ENCODE results near the gene RUFY2.
"Not testable (repeated sequence)": the region's sequence is repeated elsewhere in the genome, so short reads cannot be mapped to it uniquely, and the experiment has no call there.

RUFY2 gene

DNA sequence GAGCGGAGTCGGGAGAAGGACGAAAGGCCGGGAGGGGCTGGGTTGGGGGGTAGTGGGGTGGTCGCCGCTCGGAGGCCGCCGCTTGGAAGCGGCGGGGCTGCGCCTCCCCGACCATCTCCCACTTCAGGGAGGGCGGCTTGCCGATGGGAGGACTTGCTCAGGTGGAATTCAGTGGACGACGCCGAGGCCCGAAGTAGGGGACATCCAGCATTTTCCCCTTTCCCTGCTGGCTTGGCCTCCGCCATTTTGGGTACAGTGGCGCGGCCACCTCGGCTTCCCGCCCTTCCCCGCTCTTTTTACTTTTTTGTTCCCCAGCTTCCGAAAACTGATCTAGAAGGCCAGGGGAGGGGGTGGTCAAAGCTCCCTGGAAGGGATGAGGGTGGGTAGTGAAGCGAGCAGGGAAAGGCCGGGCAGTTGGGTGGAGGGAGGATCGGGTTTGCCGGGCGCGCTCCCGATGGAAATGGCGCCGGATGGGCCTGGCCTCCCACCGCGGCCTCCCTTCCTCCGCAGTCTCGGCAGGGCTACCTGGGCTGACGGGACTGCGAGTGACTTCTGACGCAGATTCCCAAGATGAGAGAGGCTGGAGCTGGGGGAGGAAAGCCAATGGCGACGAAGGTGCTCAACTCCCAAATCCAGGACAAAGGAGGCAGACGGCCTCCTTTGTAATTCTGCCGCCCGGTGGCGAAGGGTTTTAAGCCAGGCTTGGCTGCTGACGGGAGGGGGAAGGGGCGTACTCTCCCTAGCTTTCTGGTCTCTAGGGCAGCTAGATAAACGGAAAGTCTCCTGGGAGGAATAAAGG lies 74.6 kb downstream of the RUFY2 start, which contains the start of gene PBLD:
PBLD (minus strand) TSS at position 670 of the 799 bp plus-strand sequence. CDS start 26,084 bp downstream, outside the sequence.
- CTCF ChIA-PET, result interaction anchor here (0.7 to 4.9 kb wide), 6 partner anchors 17 to 249 kb away, joined by 3 to 33 read pairs (median 5); partner anchors contain the start of gene ATOH7
- TF ChIP-seq, protein P1, sequence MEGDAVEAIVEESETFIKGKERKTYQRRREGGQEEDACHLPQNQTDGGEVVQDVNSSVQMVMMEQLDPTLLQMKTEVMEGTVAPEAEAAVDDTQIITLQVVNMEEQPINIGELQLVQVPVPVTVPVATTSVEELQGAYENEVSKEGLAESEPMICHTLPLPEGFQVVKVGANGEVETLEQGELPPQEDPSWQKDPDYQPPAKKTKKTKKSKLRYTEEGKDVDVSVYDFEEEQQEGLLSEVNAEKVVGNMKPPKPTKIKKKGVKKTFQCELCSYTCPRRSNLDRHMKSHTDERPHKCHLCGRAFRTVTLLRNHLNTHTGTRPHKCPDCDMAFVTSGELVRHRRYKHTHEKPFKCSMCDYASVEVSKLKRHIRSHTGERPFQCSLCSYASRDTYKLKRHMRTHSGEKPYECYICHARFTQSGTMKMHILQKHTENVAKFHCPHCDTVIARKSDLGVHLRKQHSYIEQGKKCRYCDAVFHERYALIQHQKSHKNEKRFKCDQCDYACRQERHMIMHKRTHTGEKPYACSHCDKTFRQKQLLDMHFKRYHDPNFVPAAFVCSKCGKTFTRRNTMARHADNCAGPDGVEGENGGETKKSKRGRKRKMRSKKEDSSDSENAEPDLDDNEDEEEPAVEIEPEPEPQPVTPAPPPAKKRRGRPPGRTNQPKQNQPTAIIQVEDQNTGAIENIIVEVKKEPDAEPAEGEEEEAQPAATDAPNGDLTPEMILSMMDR (IDR thresholded peaks at IDR 0.05; ENCODE audit: insufficient read depth, low read length, missing control alignments), result peak; percentile 49

DNA sequence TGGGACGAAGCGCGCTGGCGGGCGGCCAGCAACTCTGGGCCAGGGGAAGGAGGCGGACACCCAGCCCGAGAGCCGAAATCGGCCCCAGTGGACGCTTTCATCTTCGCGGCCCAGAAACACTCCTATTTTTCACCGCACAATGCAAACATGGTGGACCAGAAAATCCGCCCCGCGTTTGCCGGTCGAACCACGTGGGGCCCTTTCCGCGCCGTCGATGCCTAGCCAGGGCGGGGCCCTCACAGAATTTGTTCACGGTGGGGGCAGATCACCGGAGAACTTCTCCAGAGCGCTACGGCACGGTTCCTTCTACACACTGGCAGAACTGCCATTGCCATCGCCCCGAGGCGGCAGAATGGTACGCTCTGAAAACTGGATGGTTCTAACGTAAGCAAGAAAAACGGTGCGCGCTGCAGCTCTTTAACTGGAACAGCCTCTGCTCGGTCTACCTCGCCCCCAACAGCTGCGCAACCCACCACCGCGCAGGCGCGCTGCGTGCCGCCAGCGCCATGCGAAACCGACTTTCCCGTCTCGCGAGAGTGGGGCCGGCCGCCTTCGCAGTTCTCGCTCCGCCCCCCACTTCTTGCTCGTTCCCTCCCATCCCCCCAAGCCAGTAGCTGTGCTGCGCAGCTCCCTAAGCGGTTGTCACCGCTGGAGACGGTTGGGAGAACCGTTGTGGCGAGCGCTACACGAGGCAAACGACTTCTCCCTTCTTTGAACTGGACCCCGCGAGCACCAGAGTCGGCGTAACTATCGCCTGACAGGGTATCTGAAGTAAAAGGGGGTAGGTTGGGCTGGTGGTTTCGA lies 75.4 kb downstream of the RUFY2 start, which contains the start of gene HNRNPH3:
HNRNPH3 (plus strand) TSS at position 610 of the 804 bp plus-strand sequence. CDS start 5,158 bp downstream, outside the sequence.
- peak; percentile 78 for DNase-seq (ENCODE audit: low read depth, low spot score)
- peak within 1 kb of the TSS; percentile 91 for H3K4me3 ChIP-seq (ENCODE audit: low read depth, low read length)
- ChIA-PET POLR2A (interaction anchor here (0.6 to 1.1 kb wide), 8 partner anchors 17 to 624 kb away, joined by 3 to 6 read pairs (median 3); partner anchors contain the start of genes DDX21 and RUFY2), CTCF (interaction anchor here (2.1 to 4.9 kb wide), 2 partner anchors 18 to 101 kb away, joined by 9 to 33 read pairs; partner anchors contain the start of gene ATOH7)
- TF ChIP-seq, protein P1 (IDR thresholded peaks at IDR 0.05; ENCODE audit: insufficient read depth, low read length, missing control alignments), result no peak

More for the DNA sequence above, 74.6 kb downstream of the RUFY2 start, which contains the start of gene PBLD:
- peak within 1 kb of the TSS; percentile 91 for H3K4me3 ChIP-seq (ENCODE audit: low read depth, low read length)
- no peak for DNase-seq (ENCODE audit: low read depth, low spot score)
- POLR2A ChIA-PET, result interaction anchor here (0.6 to 1.1 kb wide), 8 partner anchors 18 to 623 kb away, joined by 3 to 6 read pairs (median 3); partner anchors contain the start of gene DDX21

DNA sequence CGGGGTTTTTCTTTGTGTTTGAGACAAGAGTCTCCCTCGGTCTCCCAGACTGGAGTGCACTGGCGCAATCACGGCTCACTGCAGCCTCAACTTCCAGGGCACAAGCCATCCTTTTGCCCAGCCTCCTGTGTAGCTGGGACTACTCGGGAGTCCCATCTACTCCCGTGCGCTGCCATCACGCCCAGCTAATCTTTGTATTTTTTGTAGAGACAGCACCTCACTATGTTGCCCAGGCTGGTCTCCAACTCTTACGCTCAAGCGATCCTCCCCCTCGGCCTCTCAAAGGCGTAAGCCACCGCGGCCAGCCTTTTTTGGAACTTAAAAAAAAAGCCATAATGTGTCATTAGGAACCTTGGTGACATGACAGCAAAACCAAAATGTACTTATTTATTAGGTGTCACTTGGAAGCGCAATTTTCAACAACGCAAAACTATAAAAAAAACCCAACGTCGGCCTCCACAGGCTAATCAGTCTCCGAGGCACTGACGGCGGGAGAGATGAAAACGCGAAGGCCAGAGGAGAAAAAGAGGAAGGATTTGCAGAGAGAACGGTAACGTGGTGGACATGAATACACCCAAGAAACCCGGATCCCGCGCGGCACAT lies 76.1 kb downstream of the RUFY2 start:
- DNase-seq (ENCODE audit: low read depth, low spot score), result no peak
- peak overlapping the region; percentile 91 for H3K4me3 ChIP-seq (ENCODE audit: low read depth, low read length)
- ChIA-PET POLR2A (interaction anchor here (0.7 to 1.1 kb wide), 4 partner anchors 76 to 476 kb away, joined by 3 to 6 read pairs (median 4); partner anchors contain the start of gene RUFY2), CTCF (no interaction called here)
- TF ChIP-seq, protein P1 (IDR thresholded peaks at IDR 0.05; ENCODE audit: insufficient read depth, low read length, missing control alignments), result no peak

DNA sequence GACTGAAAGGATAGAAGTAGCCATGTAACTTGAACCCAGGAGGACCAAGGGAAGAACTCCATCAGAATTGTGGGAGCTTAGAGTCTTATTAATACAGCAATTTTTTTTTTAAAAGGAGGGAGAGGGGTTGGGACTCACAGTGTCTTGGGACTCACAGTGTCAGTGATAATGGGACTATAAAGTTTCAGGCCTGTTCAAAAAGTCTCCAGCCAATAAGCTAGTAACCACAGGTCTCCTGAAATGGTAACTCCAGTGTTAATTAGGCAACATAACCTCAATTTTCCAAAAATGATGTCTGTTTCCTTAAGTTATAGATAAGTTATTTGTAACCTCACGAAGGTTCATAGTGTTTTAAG lies 77.6 kb downstream of the RUFY2 start:
- no peak overlapping the region for H3K4me3 ChIP-seq (ENCODE audit: low read depth, low read length)
- POLR2A ChIA-PET, result no interaction called here
- CTCF ChIA-PET, result interaction anchor here (0.8 to 1.5 kb wide), 5 partner anchors 15 to 568 kb away, joined by 3 to 5 read pairs (median 3); no protein-coding TSS in a partner anchor
- TF ChIP-seq, protein P1 (IDR thresholded peaks at IDR 0.05; ENCODE audit: insufficient read depth, low read length, missing control alignments), result no peak
- no peak for DNase-seq (ENCODE audit: low read depth, low spot score)

DNA sequence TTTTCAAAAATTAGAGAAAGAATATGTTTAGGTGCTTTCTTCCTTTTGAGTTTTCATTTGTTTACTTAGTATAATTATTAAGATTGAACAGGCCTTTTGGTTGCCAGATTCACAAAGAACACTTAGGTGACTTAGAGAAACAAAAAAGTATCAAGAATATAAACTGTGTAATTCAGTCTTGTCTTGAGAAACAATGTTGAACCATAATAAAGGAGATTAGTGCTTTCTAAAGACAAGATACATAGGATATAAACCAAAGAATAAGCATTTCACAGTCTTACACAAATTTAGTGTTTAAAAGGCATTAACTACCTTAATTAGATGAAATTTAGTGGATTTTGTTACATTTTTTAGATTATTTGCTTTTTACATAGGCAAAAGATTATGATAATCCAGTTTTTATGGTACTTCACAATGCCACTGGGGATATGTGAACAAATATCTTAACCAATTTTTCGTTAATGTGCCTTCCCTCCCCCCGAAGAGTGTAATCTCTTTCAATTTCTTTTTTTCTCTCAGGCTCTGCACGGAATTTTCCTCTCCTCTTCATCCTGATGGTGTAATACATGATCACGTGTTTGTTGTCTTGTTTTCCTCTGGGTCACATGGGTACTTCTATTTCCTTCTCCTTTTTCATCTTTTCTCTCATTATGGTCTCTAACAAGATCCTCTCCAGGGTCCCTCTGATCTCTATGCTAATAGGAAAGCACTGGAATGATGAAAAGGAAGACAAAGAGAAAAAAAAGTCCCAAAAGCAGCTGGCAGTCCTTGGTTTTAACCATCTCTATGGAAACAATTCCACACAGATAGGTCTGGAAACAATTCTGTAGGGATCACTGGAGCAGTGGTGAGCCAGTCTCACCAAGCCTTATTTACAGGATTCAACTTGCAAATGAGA lies 78.9 kb downstream of the RUFY2 start:
- ChIA-PET POLR2A (no interaction called here), CTCF (interaction anchor here (1.4 to 2.9 kb wide), 3 partner anchors 21 to 570 kb away, joined by 3 to 11 read pairs (median 4); no protein-coding TSS in a partner anchor)
- H3K4me3 ChIP-seq (ENCODE audit: low read depth, low read length), result no peak overlapping the region
- TF ChIP-seq, protein P1 (IDR thresholded peaks at IDR 0.05; ENCODE audit: insufficient read depth, low read length, missing control alignments), result no peak
- no peak for DNase-seq (ENCODE audit: low read depth, low spot score)

DNA sequence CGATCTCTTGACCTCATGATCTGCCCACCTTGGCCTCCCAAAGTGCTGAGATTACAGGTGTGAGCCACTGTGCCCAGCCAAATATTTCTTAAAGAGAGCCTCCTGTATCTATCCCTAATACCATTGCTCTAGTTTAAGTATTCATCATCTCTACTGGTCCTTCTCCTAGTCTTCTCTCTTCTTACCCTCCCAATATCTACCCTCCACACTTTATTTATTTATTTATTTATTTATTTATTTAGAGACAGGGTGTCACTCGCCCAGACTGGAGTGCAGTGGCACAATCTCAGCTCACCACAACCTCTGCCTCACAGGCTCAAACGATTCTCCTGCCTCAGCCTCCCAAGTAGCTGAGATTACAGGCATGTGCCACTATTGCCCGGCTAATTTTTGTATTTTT lies 82.7 kb downstream of the RUFY2 start:
- H3K4me3 ChIP-seq (ENCODE audit: low read depth, low read length); DNase-seq (ENCODE audit: low read depth, low spot score); POLR2A ChIA-PET: not testable (repeated sequence)
- CTCF ChIA-PET, result interaction anchor here (2.0 to 2.1 kb wide), 2 partner anchors 22 to 112 kb away, joined by 7 read pairs; no protein-coding TSS in a partner anchor

All from AG04449 (cell line).